ENCODE results near the gene STIP1. TPM values are rescaled to one million over a fixed set of nuclear protein-coding genes. Genes with fewer than 3 reads are reported as not detected.
A peak's percentile ranks its signal among the peaks of the same experiment; 100 is the strongest.

Gene STIP1
- total and polyA plus RNA-seq, 2 of the 8 experiments (the other 6 are each of a cell fraction or from before 2014, with no cell fraction given), result 140 to 329 TPM

GRCh38 chr11:64185693-64186491 lies at the start of gene STIP1 (continued):
- TF ChIP-seq CHD7 (IDR thresholded peaks at IDR 0.05; ENCODE audit: insufficient replicate concordance, low read length) (no peak), SUZ12 (IDR thresholded peaks at IDR 0.05; ENCODE audit: low read length) (no peak), RFX5 (IDR thresholded peaks at IDR 0.05; ENCODE audit: borderline replicate concordance, low read depth, low read length) (no peak), JUND (IDR thresholded peaks at IDR 0.05; ENCODE audit: low read length) (no peak), ASH2L (IDR thresholded peaks at IDR 0.05; ENCODE audit: low read length) (no peak), POLR2A (IDR thresholded peaks at IDR 0.05; ENCODE audit: control extremely low read depth in 1 of 2, low read depth in 2 of 2, low read length in 2 of 2) (peak in 1 of 2 experiments; percentile 47; a peak in 2 of 3 replicates), TAF1 (IDR thresholded peaks at IDR 0.05; ENCODE audit: low read depth, low read length) (peak; percentile 63), BRCA1 (IDR thresholded peaks at IDR 0.05; ENCODE audit: low read depth, low read length) (no peak), SP4 (IDR thresholded peaks at IDR 0.05; ENCODE audit: low read length) (peak; percentile 86; the same call in 1 of the 2 replicates), TEAD4 (IDR thresholded peaks at IDR 0.05; ENCODE audit: low read depth, low read length) (peak; percentile 79), RXRA (IDR thresholded peaks at IDR 0.05; ENCODE audit: insufficient read depth, low read depth, low read length) (no peak), CREB1 (IDR thresholded peaks at IDR 0.05) (peak; percentile 45; the same call in 1 of the 2 replicates)

Measured in H1 (cell line).